GM08714 (cell line): ENCODE data around the gene CBLL1.

Source experiments
- H3K4me3 ChIP-seq: fragments of 200-500 bp; sonication (Bioruptor generic); 2 replicates; pipeline ENCODE4 v1.5.1; 2014; ENCODE audit warnings: mild to moderate bottlenecking, low read length, inconsistent platforms
- ZNF274 ChIP-seq: IDR thresholded peaks from 2 replicates; pipeline ENCODE4 v1.6.1; 2012; ENCODE audit warnings: mild to moderate bottlenecking, low read depth, low read length

Gene CBLL1

DNA sequence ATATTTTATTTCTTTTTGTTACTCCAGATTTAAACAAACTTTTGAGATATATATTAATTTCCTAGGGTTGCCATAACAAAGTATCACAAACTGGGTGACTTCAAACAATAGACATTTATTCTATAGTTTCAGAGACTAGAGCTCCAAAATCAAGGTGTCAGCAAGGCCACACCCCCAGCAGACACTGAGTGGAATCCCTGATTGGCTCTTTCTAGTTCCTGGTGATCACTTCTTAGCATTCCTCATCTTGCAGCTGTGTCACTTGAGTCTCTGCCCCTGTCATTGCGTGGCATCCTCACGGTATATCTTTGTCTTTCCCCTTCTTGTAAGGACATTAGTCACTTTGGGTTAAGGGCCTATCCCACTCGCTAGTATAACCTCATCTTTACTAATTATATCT is 66.7 kb downstream of the CBLL1 start:
- H3K4me3 ChIP-seq = no peak overlapping the region
- no peak for TF ChIP-seq ZNF274
